ENCODE measurements around the gene VPS52.

DNA sequence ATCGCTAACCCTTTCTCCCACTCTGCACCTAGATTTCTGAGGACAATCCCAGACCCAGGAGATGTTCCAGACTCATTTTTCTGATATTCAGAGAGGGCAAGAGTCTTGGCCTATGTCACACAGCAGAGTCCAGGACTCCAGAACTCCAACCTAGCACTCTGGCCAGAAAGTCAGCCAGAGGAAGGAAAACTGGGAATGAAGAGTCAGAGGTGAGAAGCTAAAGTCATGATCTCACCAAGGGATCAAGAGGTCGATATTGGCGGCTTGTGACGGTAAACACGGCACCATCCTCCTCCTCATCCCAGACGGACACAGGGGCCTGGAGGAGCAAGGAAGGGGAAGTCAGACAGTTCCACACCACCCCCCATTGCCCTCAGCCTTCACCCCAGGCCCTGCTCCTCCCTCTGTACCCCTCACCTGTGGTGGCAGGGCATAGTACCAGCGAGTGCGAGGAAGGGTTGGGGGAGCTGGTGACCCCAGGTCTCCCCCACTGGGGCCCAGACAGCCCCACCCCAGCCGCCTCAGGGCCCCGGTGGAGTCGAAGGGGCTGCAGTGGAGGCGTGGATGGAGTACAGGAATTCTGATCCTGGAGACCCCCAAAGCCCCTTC, 25.2 kb upstream of the VPS52 start:
- TF ChIP-seq, protein P1, sequence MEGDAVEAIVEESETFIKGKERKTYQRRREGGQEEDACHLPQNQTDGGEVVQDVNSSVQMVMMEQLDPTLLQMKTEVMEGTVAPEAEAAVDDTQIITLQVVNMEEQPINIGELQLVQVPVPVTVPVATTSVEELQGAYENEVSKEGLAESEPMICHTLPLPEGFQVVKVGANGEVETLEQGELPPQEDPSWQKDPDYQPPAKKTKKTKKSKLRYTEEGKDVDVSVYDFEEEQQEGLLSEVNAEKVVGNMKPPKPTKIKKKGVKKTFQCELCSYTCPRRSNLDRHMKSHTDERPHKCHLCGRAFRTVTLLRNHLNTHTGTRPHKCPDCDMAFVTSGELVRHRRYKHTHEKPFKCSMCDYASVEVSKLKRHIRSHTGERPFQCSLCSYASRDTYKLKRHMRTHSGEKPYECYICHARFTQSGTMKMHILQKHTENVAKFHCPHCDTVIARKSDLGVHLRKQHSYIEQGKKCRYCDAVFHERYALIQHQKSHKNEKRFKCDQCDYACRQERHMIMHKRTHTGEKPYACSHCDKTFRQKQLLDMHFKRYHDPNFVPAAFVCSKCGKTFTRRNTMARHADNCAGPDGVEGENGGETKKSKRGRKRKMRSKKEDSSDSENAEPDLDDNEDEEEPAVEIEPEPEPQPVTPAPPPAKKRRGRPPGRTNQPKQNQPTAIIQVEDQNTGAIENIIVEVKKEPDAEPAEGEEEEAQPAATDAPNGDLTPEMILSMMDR (IDR thresholded peaks at IDR 0.05), result no peak
- no peak for TF ChIP-seq POLR2AphosphoS5 (IDR thresholded peaks at IDR 0.05)
- no peak for TF ChIP-seq POLR2A (IDR thresholded peaks at IDR 0.05)
- no peak for TF ChIP-seq EP300 (IDR thresholded peaks at IDR 0.05)
